GM06990 (cell line): ENCODE results near the gene PTPRN2.
"Not testable (repeated sequence)": the region's sequence is repeated elsewhere in the genome, so short reads cannot be mapped to it uniquely, and the experiment has no call there.

ENCODE experiments used
- DNase-seq: peaks from one replicate; pipeline ENCODE4 v3.0.0-alpha.2; 2011; ENCODE audit not compliant: insufficient read length; ENCODE audit errors: extremely low read depth
- H3K27me3 ChIP-seq: replicated peaks from 2 replicates; pipeline ENCODE4 v1.6.0; 2011; ENCODE audit warnings: low read length; ENCODE audit not compliant: control insufficient read depth, insufficient read depth
- H3K36me3 ChIP-seq: 2 replicates; pipeline ENCODE4 v1.5.1; 2011; ENCODE audit warnings: low read length; ENCODE audit not compliant: control insufficient read depth, insufficient read depth
- H3K4me3 ChIP-seq: replicated peaks from 2 replicates; pipeline ENCODE4 v1.5.1; 2011; ENCODE audit warnings: low read depth, mild to moderate bottlenecking, control low read depth, low read length
- CTCF ChIP-seq: IDR thresholded peaks from 2 replicates; pipeline ENCODE4 v1.5.1; 2011; ENCODE audit warnings: low read length, control low read depth, mild to moderate bottlenecking, inconsistent platforms; ENCODE audit not compliant: insufficient read depth, poor library complexity, severe bottlenecking

The PTPRN2 gene

GRCh38 chr7:157896774-157897555, 690.7 kb downstream of the PTPRN2 start:
- Histone ChIP-seq H3K4me3 (no peak overlapping the region), H3K36me3 (no peaks in the 10 kb centered on the region), H3K27me3 (no peaks in the 10 kb centered on the region)
- no peak for DNase-seq
- no peak for TF ChIP-seq CTCF

- not testable (repeated sequence) for H3K4me3 ChIP-seq, H3K27me3 ChIP-seq, H3K36me3 ChIP-seq, DNase-seq
Observed at GRCh38 chr7:157896376-157896675, 691.3 kb downstream of the PTPRN2 start.

GRCh38 chr7:157895520-157896375, 691.9 kb downstream of the PTPRN2 start:
- no peak for TF ChIP-seq CTCF
- no peaks in the 10 kb centered on the region for H3K27me3 ChIP-seq

GRCh38 chr7:157895098-157895497, 692.5 kb downstream of the PTPRN2 start:
- not testable (repeated sequence) for H3K36me3 ChIP-seq, H3K27me3 ChIP-seq, DNase-seq

More at GRCh38 chr7:157895520-157896375, 691.9 kb downstream of the PTPRN2 start:
- Histone ChIP-seq H3K36me3 (no peaks in the 10 kb centered on the region), H3K4me3 (no peak overlapping the region)
- DNase-seq = no peak

GRCh38 chr7:157893535-157894044, 694.0 kb downstream of the PTPRN2 start:
- DNase-seq = no peak
- no peak for TF ChIP-seq CTCF
- H3K36me3 ChIP-seq = no peaks in the 10 kb centered on the region
- H3K27me3 ChIP-seq = no peaks in the 10 kb centered on the region
- no peak overlapping the region for H3K4me3 ChIP-seq

More at GRCh38 chr7:157895098-157895497, 692.5 kb downstream of the PTPRN2 start:
- H3K4me3 ChIP-seq = not testable (repeated sequence)

- H3K27me3 ChIP-seq = no peaks in the 10 kb centered on the region
- no peaks in the 10 kb centered on the region for H3K36me3 ChIP-seq
- DNase-seq = no peak
- H3K4me3 ChIP-seq = no peak overlapping the region
- no peak for TF ChIP-seq CTCF
Observed at GRCh38 chr7:157892751-157893523, 694.7 kb downstream of the PTPRN2 start.
